Measurements from ENCODE around the gene ZNF668. TPM values are rescaled to one million over a fixed set of nuclear protein-coding genes. Genes with fewer than 3 reads are reported as not detected.

ZNF668 gene
- total and polyA plus RNA-seq, 4 donors: 4.0 to 13.2 (median 10.7) TPM

DNA sequence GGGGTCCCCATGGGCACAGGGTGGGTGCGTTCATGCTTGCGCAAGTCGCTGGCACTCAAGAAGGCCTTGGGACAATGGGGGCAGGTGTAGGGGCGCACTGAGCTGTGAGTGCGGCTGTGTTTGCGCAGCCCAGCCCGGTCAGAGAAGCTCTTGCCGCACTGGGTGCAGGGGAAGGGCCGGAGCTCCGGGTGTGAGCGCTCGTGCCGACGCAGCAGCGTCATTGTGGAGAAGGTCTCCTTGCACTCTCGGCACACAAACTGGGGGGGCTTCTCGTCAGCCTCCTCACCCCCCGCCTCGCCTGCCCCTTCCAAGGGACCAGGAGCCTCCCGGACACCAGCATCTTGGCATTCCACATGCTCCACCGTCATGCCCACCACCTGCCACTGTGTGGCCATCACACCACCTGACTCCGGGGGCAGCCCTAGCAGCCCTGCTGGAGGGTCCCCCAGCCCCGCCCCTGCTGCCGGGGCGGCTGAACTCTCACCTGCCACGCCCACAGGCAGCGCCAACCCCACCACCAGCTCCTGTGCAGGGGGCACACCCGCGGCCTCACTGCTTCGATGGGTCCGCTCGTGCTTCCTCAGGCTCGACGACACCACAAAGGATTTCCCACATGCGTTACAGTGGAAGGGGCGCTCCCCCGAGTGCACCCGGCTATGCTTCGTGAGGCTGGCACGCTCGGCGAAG lies 12.8 kb downstream of the ZNF668 start:
- peaks cover 0 to 25% (median 13%) of the 10 kb centered on the region in 4 donors for H3K36me3 ChIP-seq (ENCODE audit: control insufficient read depth in 4 of 4, insufficient read depth in 4 of 4, low read length in 4 of 4)

DNA sequence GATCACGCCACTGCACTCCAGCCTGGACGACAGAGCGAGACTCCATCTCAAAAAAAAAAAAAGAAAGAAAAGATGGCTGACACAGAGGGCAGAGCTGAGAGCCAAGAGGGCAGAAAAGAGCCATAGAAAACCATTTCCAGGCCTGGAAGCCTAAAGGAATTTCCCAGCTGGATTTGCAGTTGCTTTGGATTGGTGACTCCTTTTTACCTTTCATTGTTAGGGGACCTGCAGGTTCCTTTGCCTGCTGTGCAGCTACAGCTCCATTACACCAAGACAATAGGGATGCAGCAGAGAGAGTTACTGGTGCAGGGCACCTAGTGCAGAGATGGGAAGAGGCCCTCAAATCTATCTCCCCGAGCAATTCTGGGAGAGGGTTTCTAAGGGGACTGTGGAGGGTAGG lies 18.4 kb downstream of the ZNF668 start:
- TF ChIP-seq, protein P1, sequence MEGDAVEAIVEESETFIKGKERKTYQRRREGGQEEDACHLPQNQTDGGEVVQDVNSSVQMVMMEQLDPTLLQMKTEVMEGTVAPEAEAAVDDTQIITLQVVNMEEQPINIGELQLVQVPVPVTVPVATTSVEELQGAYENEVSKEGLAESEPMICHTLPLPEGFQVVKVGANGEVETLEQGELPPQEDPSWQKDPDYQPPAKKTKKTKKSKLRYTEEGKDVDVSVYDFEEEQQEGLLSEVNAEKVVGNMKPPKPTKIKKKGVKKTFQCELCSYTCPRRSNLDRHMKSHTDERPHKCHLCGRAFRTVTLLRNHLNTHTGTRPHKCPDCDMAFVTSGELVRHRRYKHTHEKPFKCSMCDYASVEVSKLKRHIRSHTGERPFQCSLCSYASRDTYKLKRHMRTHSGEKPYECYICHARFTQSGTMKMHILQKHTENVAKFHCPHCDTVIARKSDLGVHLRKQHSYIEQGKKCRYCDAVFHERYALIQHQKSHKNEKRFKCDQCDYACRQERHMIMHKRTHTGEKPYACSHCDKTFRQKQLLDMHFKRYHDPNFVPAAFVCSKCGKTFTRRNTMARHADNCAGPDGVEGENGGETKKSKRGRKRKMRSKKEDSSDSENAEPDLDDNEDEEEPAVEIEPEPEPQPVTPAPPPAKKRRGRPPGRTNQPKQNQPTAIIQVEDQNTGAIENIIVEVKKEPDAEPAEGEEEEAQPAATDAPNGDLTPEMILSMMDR (IDR thresholded peaks at IDR 0.05; ENCODE audit: control extremely low read depth, extremely low read depth): no peak

More for the DNA sequence above, 12.8 kb downstream of the ZNF668 start:
- H3K4me3 ChIP-seq: peak overlapping the region; percentile 10
- no peak overlapping the region for H3K9ac ChIP-seq (ENCODE audit: insufficient read depth in 1 of 2, low read length in 2 of 2)
- TF ChIP-seq, protein P1 (IDR thresholded peaks at IDR 0.05; ENCODE audit: control extremely low read depth, extremely low read depth): no peak
- H3K27me3 ChIP-seq (ENCODE audit: control insufficient read depth in 3 of 3, insufficient read depth in 3 of 3, low read length in 2 of 3): no peaks in the 10 kb centered on the region
- ATAC-seq (ENCODE audit: insufficient read depth, low FRiP score) (no peak), DNase-seq (no peak)
- H3K4me1 ChIP-seq (ENCODE audit: control insufficient read depth in 5 of 5, insufficient read depth in 5 of 5, low read length in 5 of 5): peaks cover 0 to 13% (median 0%) of the 10 kb centered on the region in 5 donors
- WGBS, 2 donors: 95 to 96% methylated on average over 42 of the region's 42 CpGs
- peaks cover 0 to 4% (median 0%) of the 10 kb centered on the region in 4 donors for H3K9me3 ChIP-seq (ENCODE audit: control insufficient read depth in 4 of 4, insufficient read depth in 3 of 4, low read length in 3 of 4)
- H3K27ac ChIP-seq (ENCODE audit: low read depth in 1 of 2, low read length in 1 of 2): no peak overlapping the region

DNA sequence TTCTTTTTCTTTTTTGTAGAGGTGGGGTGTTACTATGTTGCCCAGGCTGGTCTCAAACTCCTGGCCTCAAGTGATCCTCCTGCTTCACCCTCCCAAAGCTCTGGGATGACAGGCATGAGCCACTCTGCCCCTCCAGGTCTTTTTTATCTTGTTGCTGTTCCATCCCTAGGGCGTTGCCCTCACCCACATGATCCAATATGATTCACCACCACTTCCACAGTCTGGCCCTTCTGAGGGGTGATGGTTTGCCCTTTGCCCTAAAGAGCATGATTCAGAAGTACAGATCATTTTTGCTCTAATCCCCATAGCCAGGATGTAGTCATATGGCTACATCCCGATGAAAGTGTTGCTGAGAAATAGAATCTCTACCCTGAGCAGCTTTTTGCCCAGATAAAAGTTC lies 21.9 kb downstream of the ZNF668 start:
- Histone ChIP-seq H3K27ac (ENCODE audit: low read depth in 1 of 2, low read length in 1 of 2) (no peak overlapping the region), H3K9ac (ENCODE audit: insufficient read depth in 1 of 2, low read length in 2 of 2) (no peak overlapping the region), H3K4me1 (ENCODE audit: control insufficient read depth in 5 of 5, insufficient read depth in 5 of 5, low read length in 5 of 5) (no peaks in the 10 kb centered on the region), H3K36me3 (ENCODE audit: control insufficient read depth in 4 of 4, insufficient read depth in 4 of 4, low read length in 4 of 4) (no peaks in the 10 kb centered on the region), H3K9me3 (ENCODE audit: control insufficient read depth in 4 of 4, insufficient read depth in 3 of 4, low read length in 3 of 4) (no peaks in the 10 kb centered on the region), H3K27me3 (ENCODE audit: control insufficient read depth in 3 of 3, insufficient read depth in 3 of 3, low read length in 2 of 3) (no peaks in the 10 kb centered on the region), H3K4me3 (no peak overlapping the region)
- no peak for DNase-seq
- ATAC-seq (ENCODE audit: insufficient read depth, low FRiP score): peak; percentile 85
- TF ChIP-seq, protein P1 (IDR thresholded peaks at IDR 0.05; ENCODE audit: control extremely low read depth, extremely low read depth): no peak
- WGBS, 2 donors: 52 to 73% methylated on average over 2 of the region's 2 CpGs

More for the DNA sequence above, 18.4 kb downstream of the ZNF668 start:
- DNase-seq (no peak), ATAC-seq (ENCODE audit: insufficient read depth, low FRiP score) (no peak)
- peaks cover 0 to 2% (median under 1%) of the 10 kb centered on the region in 4 donors for H3K36me3 ChIP-seq (ENCODE audit: control insufficient read depth in 4 of 4, insufficient read depth in 4 of 4, low read length in 4 of 4)
- no peak overlapping the region for H3K27ac ChIP-seq (ENCODE audit: low read depth in 1 of 2, low read length in 1 of 2)
- H3K4me1 ChIP-seq (ENCODE audit: control insufficient read depth in 5 of 5, insufficient read depth in 5 of 5, low read length in 5 of 5): no peaks in the 10 kb centered on the region
- WGBS, 2 donors: 91% methylated on average over 4 of the region's 4 CpGs
- H3K27me3 ChIP-seq (ENCODE audit: control insufficient read depth in 3 of 3, insufficient read depth in 3 of 3, low read length in 2 of 3): no peaks in the 10 kb centered on the region
- H3K4me3 ChIP-seq: no peak overlapping the region
- no peaks in the 10 kb centered on the region for H3K9me3 ChIP-seq (ENCODE audit: control insufficient read depth in 4 of 4, insufficient read depth in 3 of 4, low read length in 3 of 4)
- no peak overlapping the region for H3K9ac ChIP-seq (ENCODE audit: insufficient read depth in 1 of 2, low read length in 2 of 2)
